HT-29 (cell line): Measurements from ENCODE around the gene DENND5A. TPM values are rescaled to one million over a fixed set of nuclear protein-coding genes. Genes with fewer than 3 reads are reported as not detected.
"Not testable (repeated sequence)": the region's sequence is repeated elsewhere in the genome, so short reads cannot be mapped to it uniquely, and the experiment has no call there.

ENCODE experiments used
- DNase-seq: peaks from one replicate; pipeline ENCODE4 v3.0.0-alpha.2; 2015; ENCODE audit warnings: low spot score
- total RNA-seq: library from RNA; depleted of rRNA; stranded (reverse); fragments of >200 nt; shearing (Covaris generic); gene quantifications from 2 replicates; pipeline ENCODE4 v1.2.3, GENCODE V29; 2014

Gene DENND5A
- total RNA-seq, 1 experiment from 2014 or later: 8.0 TPM

DNA sequence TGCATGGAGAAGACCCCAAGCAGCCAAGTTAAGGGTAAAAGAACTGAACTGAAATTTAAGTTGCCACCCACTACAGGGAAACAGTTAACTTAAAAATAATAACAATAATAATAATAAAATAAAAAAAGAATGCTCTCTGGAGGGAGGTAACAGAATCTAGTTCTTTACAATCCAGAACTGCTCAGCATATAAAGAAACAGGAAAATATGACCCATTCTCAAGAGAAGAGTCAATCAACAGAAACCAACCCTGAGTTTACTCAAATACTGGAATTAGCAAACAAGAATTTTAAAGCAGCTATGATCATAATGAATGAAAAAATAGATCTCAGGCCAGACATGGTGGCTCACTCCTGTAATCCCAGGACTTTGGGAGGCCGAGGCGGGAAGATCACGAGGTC is 53.8 kb downstream of the DENND5A start:
- no peak for DNase-seq

DNA sequence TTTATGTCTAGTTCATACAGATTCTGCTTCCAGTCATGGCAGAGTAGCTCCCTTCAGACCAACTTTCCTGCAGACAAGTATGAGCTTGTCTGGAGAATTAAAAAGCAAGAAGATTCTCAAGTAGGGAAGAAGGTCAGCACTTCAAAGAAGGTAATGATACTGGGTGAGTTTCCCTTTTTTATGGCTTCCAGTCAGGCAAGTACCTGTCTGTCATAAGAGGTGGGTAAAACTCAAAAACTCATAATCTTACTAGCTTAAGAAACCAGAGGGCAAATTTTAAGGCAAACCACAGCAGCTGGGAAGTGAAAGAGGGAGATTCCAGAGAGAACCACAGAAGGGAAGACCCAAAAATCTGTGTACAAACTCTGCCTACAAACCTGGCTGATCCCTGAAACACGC is 54.2 kb downstream of the DENND5A start:
- no peak for DNase-seq

DNA sequence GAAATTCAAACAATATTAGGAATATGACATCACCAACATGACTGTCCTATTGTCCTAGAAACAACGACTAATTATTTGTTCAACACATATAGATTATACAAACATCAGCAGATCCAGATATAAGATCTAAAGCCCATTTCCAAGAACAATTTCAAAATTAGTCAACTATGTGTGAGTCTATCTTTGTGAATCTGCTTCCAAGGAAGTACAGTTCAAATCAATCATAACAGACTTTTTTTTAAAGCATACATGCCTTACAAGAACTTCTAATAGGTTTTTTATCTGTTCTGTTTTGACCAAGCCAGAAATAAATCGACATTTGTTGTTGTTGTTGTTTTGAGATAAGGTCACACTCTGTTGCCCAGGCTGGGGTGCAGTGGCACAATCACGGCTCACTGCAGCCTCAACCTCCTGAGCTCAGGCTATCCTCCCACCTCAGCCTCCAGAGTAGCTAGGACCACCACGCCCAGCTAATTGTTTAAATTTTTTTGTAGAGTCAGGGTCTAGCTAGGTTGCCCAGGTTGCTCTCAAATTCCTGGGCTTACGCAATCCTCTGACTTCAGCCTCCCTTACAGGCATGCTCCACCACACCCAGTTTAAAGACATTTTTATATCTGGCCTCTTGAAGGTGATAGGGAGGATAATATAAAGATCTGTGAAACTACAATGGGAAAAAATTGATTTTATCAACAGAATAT is 54.8 kb downstream of the DENND5A start:
- no peak for DNase-seq

DNA sequence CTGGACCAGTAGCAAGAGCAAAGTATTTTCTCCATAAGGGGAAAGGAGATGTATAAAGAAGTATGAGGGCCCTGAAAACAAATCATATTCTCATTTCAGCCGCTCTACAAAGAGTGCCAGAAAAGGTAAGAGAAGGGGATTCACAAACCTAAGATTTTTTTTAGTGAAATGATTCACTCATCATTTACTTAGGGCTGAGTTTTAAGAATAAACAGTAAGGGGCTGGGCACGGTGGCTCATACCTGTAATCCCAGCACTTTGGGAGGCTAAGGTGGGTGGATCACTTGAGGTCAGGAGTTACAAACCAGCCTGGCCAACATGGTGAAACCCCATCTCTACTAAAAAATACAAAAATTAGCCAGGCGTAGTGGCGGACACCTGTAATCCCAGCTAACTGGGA is 55.5 kb downstream of the DENND5A start:
- DNase-seq: not testable (repeated sequence)

DNA sequence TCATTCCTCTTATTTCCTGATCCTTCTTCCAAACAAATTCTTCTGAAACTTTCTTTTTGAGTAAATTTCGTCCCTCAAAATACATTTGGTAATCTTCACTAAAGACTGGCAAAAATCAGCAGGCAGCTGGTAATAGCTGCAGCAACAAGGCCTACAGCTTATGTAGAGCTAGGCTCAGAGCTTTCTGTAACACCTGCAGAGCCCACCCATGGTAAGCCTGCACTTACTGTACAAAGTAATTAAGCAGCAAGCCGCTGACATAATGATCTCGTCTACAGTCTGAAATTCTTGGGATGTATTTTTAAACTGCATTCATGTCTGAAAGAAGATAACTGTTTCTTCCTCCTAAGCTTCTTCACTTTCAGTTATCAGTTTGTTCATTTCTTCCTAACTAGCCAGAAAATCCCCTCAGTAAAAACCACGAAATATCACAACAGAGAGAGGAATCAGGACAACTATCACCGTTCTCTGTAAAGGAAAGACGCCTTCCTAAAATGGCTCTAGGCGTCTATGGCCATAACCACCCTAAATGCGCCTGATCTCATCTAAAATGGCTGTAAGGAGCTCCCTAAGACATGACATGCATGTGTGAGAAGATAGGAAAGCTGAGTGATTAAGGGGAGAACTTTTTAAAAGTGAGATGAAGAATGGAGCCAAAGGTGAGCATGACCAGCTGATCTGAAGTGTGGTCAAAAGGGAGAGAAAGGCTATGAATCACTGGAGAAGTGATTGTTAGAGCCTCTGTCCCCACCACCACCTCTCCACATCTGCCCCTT is 56.2 kb downstream of the DENND5A start:
- DNase-seq: no peak

DNA sequence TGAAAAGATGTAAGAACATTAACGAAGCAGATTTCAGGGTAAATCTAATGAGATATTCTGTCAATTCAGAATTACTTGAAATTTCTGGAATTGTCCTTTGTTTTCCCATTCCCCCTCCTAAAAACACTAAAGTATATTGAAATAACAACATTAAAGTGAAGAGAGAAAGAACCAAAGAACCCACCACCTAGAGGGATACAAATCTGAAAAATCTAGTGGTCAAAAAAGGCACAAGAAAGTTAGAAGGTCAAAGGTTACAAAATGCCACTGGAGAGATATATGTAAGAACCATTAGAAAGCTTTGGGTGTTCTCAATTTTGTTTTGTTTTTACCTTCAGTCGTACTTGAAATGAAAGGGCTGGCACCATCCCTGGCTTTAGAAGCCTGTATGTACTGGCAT is 57.9 kb downstream of the DENND5A start:
- no peak for DNase-seq

DNA sequence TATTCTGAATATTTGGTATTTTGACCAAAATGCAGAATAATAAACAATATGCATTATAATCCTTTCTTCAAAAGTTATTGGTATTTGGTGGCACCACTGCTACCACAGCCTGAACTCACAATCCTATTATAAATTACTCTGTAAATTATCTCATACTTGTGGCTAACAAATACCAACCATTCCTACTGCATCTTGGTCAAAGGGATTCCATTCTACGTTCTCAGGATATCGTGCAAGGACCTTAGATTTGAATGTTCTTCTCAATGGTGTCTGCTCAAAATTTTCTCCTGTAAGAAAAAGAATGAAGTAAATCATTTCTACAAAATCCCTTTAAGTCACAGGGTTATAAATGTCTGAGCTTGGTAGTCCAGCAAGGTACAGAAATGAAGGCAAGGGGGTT is 58.7 kb downstream of the DENND5A start:
- no peak for DNase-seq

DNA sequence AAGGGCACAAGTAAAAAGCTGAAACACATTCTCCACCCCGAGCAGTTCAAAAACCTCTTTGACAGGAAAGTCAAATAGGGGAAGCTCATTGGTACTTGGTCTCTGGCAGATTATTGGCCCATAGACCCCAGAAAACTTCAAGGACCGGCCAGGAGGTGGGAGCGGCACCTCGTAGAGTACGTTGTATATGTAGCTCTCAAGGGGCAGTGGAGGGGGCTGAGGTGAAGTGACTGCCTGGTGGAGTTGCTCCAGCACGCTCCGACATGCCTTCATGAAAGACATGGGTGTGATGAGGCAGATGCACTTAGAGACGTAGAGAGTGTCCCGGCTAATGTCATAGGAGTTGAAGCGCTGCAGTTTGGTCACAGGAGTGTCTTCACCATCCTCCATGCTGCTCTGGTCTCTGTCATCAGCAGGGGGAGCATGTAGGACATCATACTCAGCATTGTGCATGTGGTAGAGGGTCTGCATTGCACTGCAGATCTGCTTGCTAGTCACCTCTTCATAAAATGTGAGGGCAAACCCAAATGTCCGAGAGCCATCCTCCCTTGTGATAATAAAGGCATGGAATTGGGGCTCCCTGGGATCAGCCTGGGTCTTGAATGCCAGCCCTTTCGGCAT is 61.3 kb downstream of the DENND5A start:
- DNase-seq: no peak

DNA sequence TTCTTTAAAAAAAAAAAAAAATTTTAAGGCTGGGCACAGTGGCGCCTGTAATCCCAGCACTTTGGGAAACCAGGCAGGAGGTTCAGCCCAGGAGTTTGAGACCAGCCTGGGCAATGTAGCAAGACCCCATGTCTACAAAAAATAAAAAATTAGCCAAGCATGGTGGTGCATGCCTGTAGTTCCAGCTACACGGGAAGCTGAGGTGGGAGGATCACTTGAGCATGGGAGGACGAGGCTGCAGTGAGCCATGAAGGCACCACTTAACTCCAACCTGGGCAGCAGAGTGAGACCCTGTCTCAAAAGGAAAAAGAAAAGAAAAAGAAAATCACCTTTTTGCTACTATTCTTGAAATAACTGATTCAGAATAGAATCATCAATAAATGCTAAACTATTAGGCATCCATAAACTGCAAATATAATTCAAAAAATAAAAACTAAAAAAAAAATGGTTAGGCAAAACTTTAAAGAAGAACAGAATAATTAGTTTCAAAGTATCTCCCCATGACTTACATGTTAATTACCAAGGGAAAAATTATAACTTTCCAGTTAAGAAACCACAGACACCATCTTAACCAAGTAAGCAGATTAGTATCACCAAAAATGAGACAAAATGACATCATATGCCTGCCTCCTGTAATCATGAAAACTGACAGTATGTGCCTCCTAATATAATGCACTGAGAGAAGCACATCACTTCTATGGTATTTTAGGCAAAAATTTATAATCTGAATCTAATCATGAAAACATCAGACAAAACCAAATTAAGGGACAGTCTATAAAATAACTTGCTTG is 63.6 kb downstream of the DENND5A start:
- DNase-seq: no peak

DNA sequence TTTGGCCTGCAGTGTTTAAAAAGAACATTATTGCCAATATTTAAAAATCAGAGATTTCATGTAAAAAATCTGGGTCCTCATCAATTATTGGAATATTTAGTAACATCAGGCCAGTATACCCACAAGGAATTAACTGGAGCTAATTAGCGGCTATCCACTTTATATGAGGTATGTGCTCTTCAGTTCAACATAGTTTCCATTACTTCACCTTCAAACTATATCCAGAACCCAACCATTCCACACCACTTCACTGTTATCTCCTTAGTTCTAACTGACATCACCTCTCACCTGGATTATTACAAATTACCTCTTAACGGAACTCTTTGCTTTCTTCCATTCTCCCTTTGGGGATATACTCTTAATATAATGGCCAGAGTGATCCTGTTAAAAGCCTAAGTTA is 64.7 kb downstream of the DENND5A start:
- DNase-seq: no peak

DNA sequence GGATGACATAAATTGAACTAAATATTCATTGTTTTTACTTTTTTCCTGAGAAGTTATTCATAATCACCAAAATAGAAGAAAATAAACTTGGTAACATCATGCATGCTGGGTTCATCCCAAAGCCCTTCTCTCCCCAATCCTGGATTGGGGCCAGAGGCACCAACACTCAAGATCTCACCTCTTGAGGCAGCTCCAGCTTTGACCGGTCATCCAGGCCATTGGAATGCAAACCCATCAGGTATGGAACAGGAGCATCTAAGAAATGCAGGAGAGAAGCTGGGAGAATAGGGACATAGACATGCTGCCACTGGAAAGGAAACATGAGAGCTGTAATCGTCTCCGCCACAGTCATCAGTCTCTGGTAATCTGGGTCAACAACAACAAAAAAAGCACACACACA is 71.8 kb downstream of the DENND5A start:
- no peak for DNase-seq

DNA sequence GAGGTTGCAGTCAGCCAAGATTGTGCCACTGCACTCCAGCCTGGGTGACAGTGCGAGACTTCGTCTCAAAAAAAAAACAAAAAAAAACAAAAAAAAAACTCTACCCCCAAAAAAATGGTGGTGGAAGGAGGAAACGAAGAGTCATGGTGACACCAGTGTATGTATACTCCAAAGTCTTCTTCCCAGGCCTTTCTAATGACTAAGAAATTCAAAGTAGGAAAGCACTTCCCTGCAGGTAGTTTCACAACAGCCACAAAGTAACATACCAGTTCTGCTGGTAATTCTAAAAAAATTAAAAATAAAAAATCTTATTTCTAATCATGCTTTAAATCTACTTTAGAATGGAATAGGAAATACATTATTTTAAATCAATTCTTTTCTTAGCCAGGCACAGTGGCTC is 72.6 kb downstream of the DENND5A start:
- DNase-seq: no peak

DNA sequence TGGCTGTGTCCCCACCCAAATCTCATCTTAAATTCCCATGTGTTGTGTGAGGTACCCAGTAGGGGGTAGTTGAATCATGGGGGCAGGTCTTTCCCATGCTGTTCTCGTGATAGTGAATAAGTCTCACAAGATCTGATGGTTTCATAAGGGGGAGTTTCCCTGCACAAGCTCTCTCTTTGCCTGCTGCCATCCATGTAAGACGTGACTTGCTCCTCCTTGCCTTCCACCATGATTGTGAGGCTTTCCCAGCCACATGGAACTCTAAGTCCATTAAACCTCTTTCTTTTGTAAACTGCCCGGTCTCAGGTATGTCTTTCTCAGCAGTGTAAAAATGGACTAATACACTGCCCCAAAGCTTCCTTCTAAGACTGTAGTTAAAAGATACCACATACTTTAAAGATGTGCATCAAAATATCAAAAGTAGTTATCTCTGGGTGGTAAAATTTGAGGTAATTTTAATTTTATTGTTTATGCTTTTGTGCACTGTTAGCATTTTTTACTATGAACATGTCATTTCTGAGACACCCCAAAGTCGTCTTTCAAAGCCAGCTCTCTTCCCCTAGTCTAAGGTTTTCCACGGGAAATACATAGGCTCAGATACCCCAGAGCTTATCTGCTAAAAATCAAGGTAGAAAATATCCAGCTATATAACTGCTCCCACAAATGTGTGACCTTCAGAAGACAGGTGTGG is 74.7 kb downstream of the DENND5A start:
- DNase-seq: not testable (repeated sequence)

DNA sequence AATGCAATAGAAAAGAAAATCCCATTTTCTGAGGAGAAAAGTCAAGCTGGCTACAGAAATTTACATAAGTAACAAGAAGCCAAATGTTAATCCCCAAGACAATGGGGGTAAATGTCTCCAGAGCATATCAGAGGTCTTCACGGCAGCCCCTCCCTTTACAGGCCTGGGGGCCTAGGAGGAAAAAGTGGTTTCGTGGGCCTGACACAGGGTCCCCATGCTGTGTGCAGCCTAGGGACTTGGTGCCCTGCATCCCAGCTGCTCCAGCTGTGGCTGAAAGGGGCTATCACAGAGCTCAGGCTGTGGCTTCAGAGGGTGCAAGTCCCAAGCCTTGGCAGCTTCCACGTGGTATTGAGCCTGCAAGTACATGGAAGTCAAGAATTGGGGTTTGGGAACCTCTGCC is 76.3 kb downstream of the DENND5A start:
- not testable (repeated sequence) for DNase-seq

DNA sequence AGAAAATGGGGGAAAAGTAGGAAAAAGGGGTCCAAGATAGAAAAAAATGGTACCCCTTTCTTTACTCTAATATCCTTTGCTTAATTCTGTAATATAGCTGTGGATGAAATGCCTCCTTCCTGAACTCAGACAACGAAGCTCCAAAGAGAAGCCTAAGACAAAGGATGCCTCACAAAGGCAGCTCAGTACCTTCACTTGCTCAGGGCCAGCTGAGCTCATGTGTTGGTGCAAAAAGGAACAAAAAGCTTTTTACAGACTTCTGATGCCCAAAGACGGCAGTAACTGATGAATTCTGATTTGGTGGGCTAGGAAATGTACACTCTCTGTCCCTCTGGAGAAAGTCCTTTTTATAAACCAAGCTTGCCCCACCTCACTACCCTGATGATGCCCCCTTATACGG is 77.5 kb downstream of the DENND5A start:
- DNase-seq: no peak

DNA sequence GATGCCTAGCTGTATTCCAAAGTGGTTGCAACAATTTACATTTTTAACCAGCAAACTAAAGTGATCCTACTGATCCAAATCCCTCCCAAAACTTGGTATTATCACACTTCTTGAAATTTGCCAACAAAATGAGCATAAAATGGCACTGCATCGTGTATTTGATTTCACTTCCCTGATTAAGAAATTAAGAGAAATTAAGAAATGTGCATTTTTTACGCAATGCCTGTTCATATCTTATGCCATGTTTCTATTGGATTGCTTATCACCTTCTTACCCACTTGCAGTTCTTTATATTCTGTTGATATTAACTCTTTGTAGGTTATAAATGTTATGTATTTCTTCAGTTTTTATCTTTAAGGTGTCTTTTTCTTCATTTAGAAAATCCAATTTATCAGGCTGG is 80.6 kb downstream of the DENND5A start:
- DNase-seq: no peak

DNA sequence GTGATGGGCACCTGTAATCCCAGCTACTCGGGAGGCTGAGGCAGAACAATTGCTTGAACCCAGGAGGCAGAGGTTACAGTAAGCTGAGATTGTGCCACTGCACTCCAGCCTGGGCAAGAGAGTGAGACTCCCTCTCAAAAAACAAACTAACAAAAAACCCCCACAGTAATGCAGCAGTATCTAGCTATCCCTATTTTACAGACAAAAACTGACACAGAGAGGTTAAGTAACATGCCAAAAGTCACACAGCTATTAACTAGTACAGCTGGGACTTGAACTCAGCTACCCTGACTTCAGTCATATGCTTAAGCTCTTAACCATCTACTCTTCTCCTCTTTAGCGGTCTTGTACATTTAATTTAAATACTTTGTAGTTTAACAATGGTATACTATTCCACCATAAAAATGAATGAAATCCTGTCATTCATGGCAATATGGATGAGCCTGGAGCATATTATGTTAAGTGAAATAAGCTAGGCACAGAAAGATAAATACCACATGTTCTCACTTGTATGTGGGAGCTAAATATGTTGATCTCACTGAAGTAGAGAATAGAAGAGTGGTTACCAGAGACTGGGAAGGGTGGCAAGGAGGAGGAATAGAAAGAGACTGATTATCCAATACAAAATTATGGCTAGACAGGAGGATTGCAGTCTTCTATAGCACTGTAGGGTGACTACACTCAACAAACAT is 82.8 kb downstream of the DENND5A start:
- DNase-seq: no peak

DNA sequence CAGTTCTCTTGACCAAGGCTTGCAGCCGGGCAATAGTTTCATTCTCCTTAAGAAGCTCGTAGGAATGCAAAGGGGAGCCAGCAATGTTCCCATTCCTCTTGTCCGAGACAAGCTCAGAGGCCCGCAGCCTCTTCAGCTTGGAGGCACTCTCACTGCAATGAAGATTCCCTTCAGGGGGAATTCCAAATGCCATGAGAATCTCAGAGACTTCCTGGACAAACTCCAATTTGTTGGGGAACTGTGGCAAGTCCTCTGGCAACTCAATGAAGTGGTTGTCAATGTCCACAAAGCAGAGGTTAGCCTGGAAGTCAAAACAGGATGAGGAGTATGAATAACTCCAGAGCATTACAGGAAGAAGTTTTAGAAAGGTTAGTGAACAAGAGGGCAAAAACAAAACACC is 84.4 kb downstream of the DENND5A start:
- no peak for DNase-seq

DNA sequence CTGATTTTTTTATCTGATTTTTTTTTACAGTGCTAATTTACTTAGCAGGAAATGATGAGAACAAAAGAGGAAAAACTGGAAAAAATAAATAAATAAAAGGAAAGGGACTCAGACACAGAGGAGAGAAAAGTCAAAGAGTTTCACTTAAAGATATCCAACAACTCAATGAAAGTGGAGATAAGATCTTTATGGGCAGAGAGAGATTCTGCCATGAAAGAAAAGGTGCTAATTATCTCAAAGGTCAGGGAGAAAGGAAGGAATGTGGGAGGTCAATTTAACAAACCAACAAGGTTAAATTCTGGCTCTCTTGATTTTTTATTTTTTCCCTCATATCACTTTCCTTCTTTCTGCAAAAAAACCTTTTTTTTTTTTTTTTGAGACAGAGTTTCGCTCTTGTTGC is 86.0 kb downstream of the DENND5A start:
- DNase-seq: peak; percentile 11

DNA sequence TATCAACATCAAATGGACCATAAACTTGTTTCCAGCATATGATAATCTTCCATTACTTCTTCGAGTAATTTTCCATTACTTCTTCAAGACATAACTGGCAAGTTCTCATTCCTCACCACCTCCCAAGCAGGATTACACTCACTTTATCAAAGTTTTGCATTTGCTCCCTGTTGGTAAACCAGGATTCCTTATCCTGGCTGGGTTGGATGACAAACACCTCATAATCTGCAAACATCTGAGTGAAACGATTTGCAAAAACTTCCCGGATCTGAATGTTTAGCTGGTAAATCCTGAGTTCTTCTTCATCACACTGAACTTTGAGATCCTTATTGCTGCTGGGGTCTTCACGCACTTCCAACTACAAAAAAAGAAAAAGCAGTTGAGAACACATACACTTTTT is 86.4 kb downstream of the DENND5A start:
- no peak for DNase-seq
